Adrenal gland (tissue), 5 donors: ENCODE results near the gene FLNA.

Experiments
- POLR2A ChIP-seq, 2 donors: fragments of 450-650 bp; IDR thresholded peaks; one replicate each; pipeline ENCODE4 v1.6.1; 2017; ENCODE audit warnings: antibody characterized with exemption in 2 of 2, mild to moderate bottlenecking in 2 of 2, moderate library complexity in 1 of 2
- TF ChIP-seq, protein P1 (sequence below), 6 experiments: fragments of 450-650 bp in 4 of 6; fragments of 200-600 bp in 2 of 6; sonication (generic) in 1 of 6; IDR thresholded peaks; 1 replicate in 5 of 6; 2 replicates in 1 of 6; pipeline versions ENCODE4 v1.5.1 to v1.8.0; 2016 to 2021; ENCODE audit warnings: antibody characterized with exemption in 6 of 6, mild to moderate bottlenecking in 2 of 6, moderate library complexity in 1 of 6
- donor health status: DM: no; HTN: no; CAD: no.

- TF ChIP-seq POLR2A (IDR thresholded peaks at IDR 0.05) = no peak
- TF ChIP-seq, protein P1, sequence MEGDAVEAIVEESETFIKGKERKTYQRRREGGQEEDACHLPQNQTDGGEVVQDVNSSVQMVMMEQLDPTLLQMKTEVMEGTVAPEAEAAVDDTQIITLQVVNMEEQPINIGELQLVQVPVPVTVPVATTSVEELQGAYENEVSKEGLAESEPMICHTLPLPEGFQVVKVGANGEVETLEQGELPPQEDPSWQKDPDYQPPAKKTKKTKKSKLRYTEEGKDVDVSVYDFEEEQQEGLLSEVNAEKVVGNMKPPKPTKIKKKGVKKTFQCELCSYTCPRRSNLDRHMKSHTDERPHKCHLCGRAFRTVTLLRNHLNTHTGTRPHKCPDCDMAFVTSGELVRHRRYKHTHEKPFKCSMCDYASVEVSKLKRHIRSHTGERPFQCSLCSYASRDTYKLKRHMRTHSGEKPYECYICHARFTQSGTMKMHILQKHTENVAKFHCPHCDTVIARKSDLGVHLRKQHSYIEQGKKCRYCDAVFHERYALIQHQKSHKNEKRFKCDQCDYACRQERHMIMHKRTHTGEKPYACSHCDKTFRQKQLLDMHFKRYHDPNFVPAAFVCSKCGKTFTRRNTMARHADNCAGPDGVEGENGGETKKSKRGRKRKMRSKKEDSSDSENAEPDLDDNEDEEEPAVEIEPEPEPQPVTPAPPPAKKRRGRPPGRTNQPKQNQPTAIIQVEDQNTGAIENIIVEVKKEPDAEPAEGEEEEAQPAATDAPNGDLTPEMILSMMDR (IDR thresholded peaks at IDR 0.05) = no peak
Observed at GRCh38 chrX:154419189-154419588, 44.8 kb upstream of the FLNA start.
